B cell (primary cell): ENCODE results near the gene CTNNA3. TPM values are rescaled to one million over a fixed set of nuclear protein-coding genes. Genes with fewer than 3 reads are reported as not detected.

Experiments
- ATAC-seq: fragments of 200-7000 bp; cut with Tn5 transposase; one replicate; pipeline ENCODE4 v1.10.0; 2021; ENCODE audit warnings: low read depth, mild to moderate bottlenecking, moderate number of reproducible peaks, moderate library complexity
- CTCF ChIA-PET: fragments of 350-600 bp; sonication (Branson Sonifier 250); formaldehyde crosslinking; loops from one replicate; lab custom pipeline; 2021; ENCODE audit warnings: antibody characterized with exemption, inconsistent platforms; lab: Charles Lee
- POLR2A ChIA-PET: fragments of 350-600 bp; sonication (Branson Sonifier 250); formaldehyde crosslinking; loops from one replicate; lab custom pipeline; 2021; ENCODE audit warnings: antibody characterized with exemption; lab: Charles Lee
- DNase-seq: peaks from one replicate; pipeline ENCODE4 v3.0.0; 2013
- H2AFZ ChIP-seq: 2 replicates; pipeline ENCODE4 v1.6.1; 2012; ENCODE audit warnings: mild to moderate bottlenecking, low read depth, low read length; ENCODE audit not compliant: insufficient read depth, poor library complexity, severe bottlenecking
- H3K27ac ChIP-seq, 2 donors: 1 replicate in 1 of 2; 2 replicates in 1 of 2; pipeline ENCODE4 v1.5.1; 2012 to 2013; ENCODE audit warnings: low read length in 2 of 2, mild to moderate bottlenecking in 2 of 2, moderate library complexity in 1 of 2
- H3K27me3 ChIP-seq, 4 experiments: fragments of 200-600 bp in 1 of 4; sonication (generic) in 1 of 4; replicated peaks in 1 of 4; 1 replicate in 2 of 4; 2 replicates in 2 of 4; pipeline versions ENCODE4 v1.6.1 to v1.7.0; 2013 to 2016; ENCODE audit warnings: low read length in 3 of 4, mild to moderate bottlenecking in 2 of 4, mixed read lengths in 1 of 4, moderate library complexity in 1 of 4; ENCODE audit not compliant: insufficient read depth in 4 of 4, control insufficient read depth in 3 of 4; ENCODE audit errors: control extremely low read depth in 1 of 4
- H3K36me3 ChIP-seq, 2 experiments: replicated peaks in 1 of 2; 1 replicate in 1 of 2; 2 replicates in 1 of 2; pipeline versions ENCODE4 v1.6.1 to v1.7.1; 2013; ENCODE audit warnings: low read length in 1 of 2; ENCODE audit not compliant: insufficient read depth in 2 of 2, control insufficient read depth in 1 of 2; ENCODE audit errors: control extremely low read depth in 1 of 2, extremely low read depth in 1 of 2
- H3K4me1 ChIP-seq, 2 donors: fragments of 200-600 bp in 1 of 2; sonication (generic) in 1 of 2; 1 replicate in 1 of 2; 2 replicates in 1 of 2; pipeline versions ENCODE4 v1.5.1 to v1.6.1; 2013 to 2017; ENCODE audit warnings: low read length in 2 of 2; ENCODE audit not compliant: control insufficient read depth in 2 of 2, insufficient read depth in 2 of 2
- H3K4me2 ChIP-seq: replicated peaks from 2 replicates; pipeline ENCODE3; 2012; ENCODE audit warnings: mild to moderate bottlenecking, low read depth, low read length; ENCODE audit not compliant: poor library complexity, severe bottlenecking
- H3K4me3 ChIP-seq, 5 experiments: fragments of 200-600 bp in 1 of 5; sonication (generic) in 1 of 5; 1 replicate in 3 of 5; 2 replicates in 2 of 5; pipeline versions ENCODE4 v1.5.1 to v1.7.0; 2011 to 2016; ENCODE audit warnings: low read length in 4 of 5, mild to moderate bottlenecking in 4 of 5, low read depth in 2 of 5, control low read depth in 1 of 5, moderate library complexity in 1 of 5; ENCODE audit not compliant: insufficient read depth in 1 of 5; ENCODE audit errors: control extremely low read depth in 1 of 5, extremely low read depth in 1 of 5
- H3K79me2 ChIP-seq: fragments of 200-600 bp; sonication (generic); one replicate; pipeline ENCODE4 v1.6.0; 2016; ENCODE audit warnings: low read length; ENCODE audit not compliant: control insufficient read depth, insufficient read depth
- H3K9ac ChIP-seq: fragments of 200-600 bp; sonication (generic); 2 replicates; pipeline ENCODE4 v1.6.1; 2017; ENCODE audit warnings: mild to moderate bottlenecking, low read length, moderate library complexity
- H3K9me3 ChIP-seq, 3 donors: one replicate each; pipeline versions ENCODE4 v1.6.1 to v1.7.1; 2013; ENCODE audit warnings: low read length in 2 of 3; ENCODE audit not compliant: control insufficient read depth in 2 of 3, insufficient read depth in 1 of 3; ENCODE audit errors: control extremely low read depth in 1 of 3
- H4K20me1 ChIP-seq: 2 replicates; pipeline ENCODE4 v1.6.0; 2012; ENCODE audit warnings: mild to moderate bottlenecking, low read length; ENCODE audit not compliant: insufficient read depth, control insufficient read depth, poor library complexity, severe bottlenecking
- H3K27ac Mint-ChIP-seq: one replicate; pipeline ENCODE4 v1.8.0; 2021; ENCODE audit warnings: mixed read lengths
- H3K27me3 Mint-ChIP-seq: one replicate; pipeline ENCODE4 v1.8.0; 2021; ENCODE audit warnings: mixed read lengths
- H3K4me1 Mint-ChIP-seq: one replicate; pipeline ENCODE4 v1.8.0; 2021; ENCODE audit warnings: mixed read lengths
- H3K4me3 Mint-ChIP-seq: one replicate; pipeline ENCODE4 v1.8.0; 2021; ENCODE audit warnings: mixed read lengths
- H3K9me3 Mint-ChIP-seq: one replicate; pipeline ENCODE4 v1.8.0; 2022; ENCODE audit warnings: mixed read lengths; ENCODE audit not compliant: insufficient read depth
- EZH2 ChIP-seq: IDR thresholded peaks from 2 replicates; pipeline ENCODE4 v1.6.1; 2012; ENCODE audit warnings: borderline replicate concordance, low read depth, mild to moderate bottlenecking, moderate library complexity, low read length; ENCODE audit not compliant: insufficient read depth, poor library complexity, severe bottlenecking
- WGBS: methylation state at CpG from one replicate; pipeline ENCODE4 v1.1.5; 2013; ENCODE audit warnings: missing lambda C conversion rate; ENCODE audit not compliant: insufficient coverage; 5-methylcytosine and 5-hydroxymethylcytosine counted together
- intact Hi-C: fragments of 100-400 bp; cut with micrococcal nuclease; formaldehyde crosslinking; loops from one replicate; pipeline ENCODE4 v1.10.0; 2022
- polyA plus RNA-seq: library from polyadenylated mRNA; depleted of rRNA; stranded (reverse); fragments of >200 nt; gene quantifications from 2 replicates; pipeline ENCODE4 v1.2.3, GENCODE V29; 2012
- total RNA-seq, 2 donors: library from RNA; stranded (reverse); fragments of 120-200 nt in 1 of 2; gene quantifications; 1 replicate in 1 of 2; 2 replicates in 1 of 2; pipeline versions ENCODE4 v1.2.3 to v1.2.4, GENCODE V29; 2013 to 2022
- TF ChIP-seq, protein P1 (sequence below): fragments of 200-600 bp; IDR thresholded peaks from one replicate; pipeline ENCODE4 v1.8.0; 2022; ENCODE audit warnings: antibody characterized with exemption, mild to moderate bottlenecking

CTNNA3 gene
- total and polyA plus RNA-seq, 2 donors (not counting 1 experiment from before 2014, with no cell fraction given), result 0.01 TPM; not detected in 1

- ChIA-PET CTCF (no interaction called here), POLR2A (no interaction called here)
- Histone ChIP-seq H3K4me2 (no peak overlapping the region), H3K4me1 (no peaks in the 10 kb centered on the region), H3K27me3 (no peaks in the 10 kb centered on the region), H3K4me3 (no peak overlapping the region), H3K79me2 (no peaks in the 10 kb centered on the region), H3K27ac (no peak overlapping the region), H4K20me1 (no peaks in the 10 kb centered on the region), H2AFZ (no peak overlapping the region), H3K9ac (no peak overlapping the region), H3K9me3 (peaks cover 0 to 8% (median 0%) of the 10 kb centered on the region in 3 donors), H3K36me3 (no peaks in the 10 kb centered on the region)
- Mint-ChIP-seq H3K4me1 (no peaks in the 10 kb centered on the region), H3K9me3 (peaks cover 1% of the 10 kb centered on the region), H3K27me3 (no peaks in the 10 kb centered on the region), H3K27ac (no peak overlapping the region), H3K4me3 (no peak overlapping the region)
- ATAC-seq, result no peak
- TF ChIP-seq EZH2, result no peak
- TF ChIP-seq, protein P1, sequence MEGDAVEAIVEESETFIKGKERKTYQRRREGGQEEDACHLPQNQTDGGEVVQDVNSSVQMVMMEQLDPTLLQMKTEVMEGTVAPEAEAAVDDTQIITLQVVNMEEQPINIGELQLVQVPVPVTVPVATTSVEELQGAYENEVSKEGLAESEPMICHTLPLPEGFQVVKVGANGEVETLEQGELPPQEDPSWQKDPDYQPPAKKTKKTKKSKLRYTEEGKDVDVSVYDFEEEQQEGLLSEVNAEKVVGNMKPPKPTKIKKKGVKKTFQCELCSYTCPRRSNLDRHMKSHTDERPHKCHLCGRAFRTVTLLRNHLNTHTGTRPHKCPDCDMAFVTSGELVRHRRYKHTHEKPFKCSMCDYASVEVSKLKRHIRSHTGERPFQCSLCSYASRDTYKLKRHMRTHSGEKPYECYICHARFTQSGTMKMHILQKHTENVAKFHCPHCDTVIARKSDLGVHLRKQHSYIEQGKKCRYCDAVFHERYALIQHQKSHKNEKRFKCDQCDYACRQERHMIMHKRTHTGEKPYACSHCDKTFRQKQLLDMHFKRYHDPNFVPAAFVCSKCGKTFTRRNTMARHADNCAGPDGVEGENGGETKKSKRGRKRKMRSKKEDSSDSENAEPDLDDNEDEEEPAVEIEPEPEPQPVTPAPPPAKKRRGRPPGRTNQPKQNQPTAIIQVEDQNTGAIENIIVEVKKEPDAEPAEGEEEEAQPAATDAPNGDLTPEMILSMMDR, result no peak
- intact Hi-C loops, result no loop called here
- DNase-seq, result no peak
- WGBS, result no CpG with 5 or more reads among the region's 1 CpG
Measured at GRCh38 chr10:67250686-67251085, 445.3 kb downstream of the CTNNA3 start.

GRCh38 chr10:67246066-67246555, 449.9 kb downstream of the CTNNA3 start:
- ATAC-seq (no peak), DNase-seq (no peak)
- no peak overlapping the region for H3K4me3 Mint-ChIP-seq
- H3K9me3 Mint-ChIP-seq, result no peaks in the 10 kb centered on the region
- H3K27ac ChIP-seq, result no peak overlapping the region
- H3K4me1 ChIP-seq, result no peaks in the 10 kb centered on the region
- TF ChIP-seq, protein P1, result no peak
- TF ChIP-seq EZH2, result no peak
- 100% methylated on average over 1 of the region's 3 CpGs for WGBS
- no peak overlapping the region for H2AFZ ChIP-seq
- intact Hi-C loops, result no loop called here
- peaks cover 0 to 11% (median 0%) of the 10 kb centered on the region in 3 donors for H3K9me3 ChIP-seq
- H4K20me1 ChIP-seq, result no peaks in the 10 kb centered on the region
- H3K4me2 ChIP-seq, result no peak overlapping the region
- H3K36me3 ChIP-seq, result no peaks in the 10 kb centered on the region
- CTCF ChIA-PET, result no interaction called here
- no peak overlapping the region for H3K4me3 ChIP-seq
- H3K27ac Mint-ChIP-seq, result no peak overlapping the region
- H3K79me2 ChIP-seq, result no peaks in the 10 kb centered on the region
- H3K4me1 Mint-ChIP-seq, result no peaks in the 10 kb centered on the region
- no peak overlapping the region for H3K9ac ChIP-seq
- H3K27me3 Mint-ChIP-seq, result no peaks in the 10 kb centered on the region
- POLR2A ChIA-PET, result no interaction called here
- H3K27me3 ChIP-seq, result no peaks in the 10 kb centered on the region
